Heart right ventricle (tissue), 16 donors: ENCODE measurements around the gene PSAPL1. TPM values are rescaled to one million over a fixed set of nuclear protein-coding genes. Genes with fewer than 3 reads are reported as not detected.
A peak's percentile ranks its signal among the peaks of the same experiment; 100 is the strongest.

Experiments used
- ATAC-seq, 8 donors: fragments of 200-7000 bp; cut with Tn5 transposase; one replicate each; pipeline ENCODE4 v1.9.1; 2020; ENCODE audit warnings: mild to moderate bottlenecking in 8 of 8, moderate library complexity in 8 of 8, moderate number of reproducible peaks in 1 of 8
- DNase-seq, 2 donors: peaks; one replicate each; pipeline ENCODE4 v3.0.0-alpha.2; 2020
- H3K27ac ChIP-seq, 10 donors: fragments of 200-600 bp; sonication (generic) in 2 of 10; one replicate each; pipeline versions ENCODE4 v1.5.0 to v1.8.0; 2020 to 2022; ENCODE audit warnings: mild to moderate bottlenecking in 3 of 10
- H3K27me3 ChIP-seq, 7 donors: fragments of 200-600 bp; one replicate each; pipeline ENCODE4 v1.8.0; 2021 to 2022; ENCODE audit warnings: mild to moderate bottlenecking in 2 of 7
- H3K36me3 ChIP-seq, 9 donors: fragments of 200-600 bp; sonication (generic) in 1 of 9; one replicate each; pipeline versions ENCODE4 v1.5.0 to v1.8.0; 2020 to 2022; ENCODE audit warnings: mild to moderate bottlenecking in 2 of 9
- H3K4me1 ChIP-seq, 9 donors: fragments of 200-600 bp; sonication (generic) in 1 of 9; one replicate each; pipeline versions ENCODE4 v1.5.0 to v1.8.0; 2020 to 2022; ENCODE audit warnings: mild to moderate bottlenecking in 4 of 9
- H3K4me3 ChIP-seq, 10 donors: fragments of 200-600 bp; sonication (generic) in 2 of 10; one replicate each; pipeline versions ENCODE4 v1.5.0 to v1.8.0; 2020 to 2022; ENCODE audit warnings: mild to moderate bottlenecking in 7 of 10, moderate library complexity in 2 of 10
- H3K9me3 ChIP-seq, 11 donors: fragments of 200-600 bp in 10 of 11; sonication (generic) in 2 of 11; one replicate each; pipeline versions ENCODE4 v1.5.0 to v1.8.0; 2013 to 2022; ENCODE audit warnings: mild to moderate bottlenecking in 2 of 11, control low read depth in 1 of 11, moderate library complexity in 1 of 11
- WGBS, 2 donors: extraction: QIAGEN DNeasy Blood & Tissue Kit; methylation state at CpG; one replicate each; pipeline ENCODE4 v1.1.7; 2013; ENCODE audit warnings: inconsistent platforms in 1 of 2; 5-methylcytosine and 5-hydroxymethylcytosine counted together
- intact Hi-C, 10 donors: fragments of 100-400 bp; cut with DNase I; formaldehyde crosslinking; loops; one replicate each; pipeline versions ENCODE4 v1.11.1 to v1.14.2; 2022
- polyA plus RNA-seq, 2 donors: library from polyadenylated mRNA; stranded (reverse); fragments of 200-250 nt; gene quantifications; one replicate each; pipeline ENCODE4 v1.2.3, GENCODE V29; 2013
- total RNA-seq, 10 donors: library from RNA; stranded (reverse); fragmentation: NEBNext Ultra II Directional in 3 of 10; extraction: Animal tissue kit (Norgen Biotek cat#: 25700) in 3 of 10; gene quantifications; one replicate each; pipeline versions ENCODE4 v1.2.1 to v1.2.4, GENCODE V29; 2021 to 2023
- TF ChIP-seq, protein P1 (sequence below), 9 donors: fragments of 200-600 bp; sonication (generic) in 2 of 9; IDR thresholded peaks; one replicate each; pipeline versions ENCODE4 v1.5.0 to v1.8.0; 2021 to 2022; ENCODE audit warnings: antibody characterized with exemption in 9 of 9, mild to moderate bottlenecking in 5 of 9, moderate library complexity in 1 of 9
- donor health status: Arrhythmogenic right ventricular cardiomyopathy.
- donor health status: ischemic (EF 13 %, LVEDD 7.1; RV severe dilation, severe dysfunction).
- donor health status: healthy with polysubstance abuse.
- donor health status: DM: no; HTN: yes; CAD: no.
- donor health status: DM: no; HTN: no; CAD: no.
- donor health status: ischemic (EF 25% LVEDD 6.9; RV normal size, moderate dysfunction).
- donor health status: ischemic (EF 25% LVEDD 5.7; RV mildly dilated, moderate dysfunction).
- donor health status: healthy.
- donor health status: DM: yes; HTN: yes; CAD: no.
- donor health status: Ischemic cardiomyopathy.
- donor health status: ischemic (EF 35%, LVEDD 5.7; RV mildly dilated, moderate dysfunction).
- donor health status: nonischemic (EF 11% LVEDD 7.7; RV severe dilation, severe dysfunction).
- donor health status: DM: yes; HTN: yes; CAD: no.
- donor health status: PGD.
- donor health status: ischemic (EF 29% LVEDD 5.4; RV normal size, mild dysfunction).
- donor health status: nonischemic (EF 23%, LVEDD 6.1; RV moderate dilation, normal function).

PSAPL1 gene
- total and polyA plus RNA-seq, 12 donors: 0.05 TPM; not detected in 11

DNA sequence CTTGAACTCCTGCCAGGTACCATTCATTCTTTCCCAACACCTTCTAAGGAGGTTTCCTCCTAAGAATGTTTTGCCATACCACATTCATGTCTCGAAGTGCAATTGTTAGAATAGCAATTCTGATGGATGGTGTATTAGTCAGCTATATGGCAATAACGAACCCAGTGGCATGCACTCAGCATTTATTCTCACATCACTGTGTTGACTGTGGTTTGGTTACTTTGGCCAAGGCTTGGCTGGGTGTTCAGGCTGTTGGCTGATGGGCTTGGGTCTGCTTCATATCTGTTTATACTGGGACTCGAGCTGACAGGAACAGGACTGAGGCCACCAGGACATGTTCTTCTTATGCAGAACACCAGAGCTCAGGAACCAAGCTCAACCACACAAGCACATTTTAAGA lies 31.7 kb downstream of the PSAPL1 start:
- peak in 1 of 2 donors; percentile 27 for DNase-seq
- Histone ChIP-seq H3K27me3 (peaks cover 0 to 10% (median 0%) of the 10 kb centered on the region in 7 donors), H3K9me3 (peaks cover 0 to 27% (median 1%) of the 10 kb centered on the region in 11 donors), H3K4me1 (peaks cover 0 to 13% (median 0%) of the 10 kb centered on the region in 9 donors), H3K4me3 (no peak overlapping the region), H3K36me3 (no peaks in the 10 kb centered on the region), H3K27ac (no peak overlapping the region)
- intact Hi-C loops: no loop called here
- ATAC-seq: peak; percentile 46 to 98 (median 80)
- 40 to 44% methylated on average over 3 of the region's 3 CpGs for WGBS, 2 donors
- TF ChIP-seq, protein P1, sequence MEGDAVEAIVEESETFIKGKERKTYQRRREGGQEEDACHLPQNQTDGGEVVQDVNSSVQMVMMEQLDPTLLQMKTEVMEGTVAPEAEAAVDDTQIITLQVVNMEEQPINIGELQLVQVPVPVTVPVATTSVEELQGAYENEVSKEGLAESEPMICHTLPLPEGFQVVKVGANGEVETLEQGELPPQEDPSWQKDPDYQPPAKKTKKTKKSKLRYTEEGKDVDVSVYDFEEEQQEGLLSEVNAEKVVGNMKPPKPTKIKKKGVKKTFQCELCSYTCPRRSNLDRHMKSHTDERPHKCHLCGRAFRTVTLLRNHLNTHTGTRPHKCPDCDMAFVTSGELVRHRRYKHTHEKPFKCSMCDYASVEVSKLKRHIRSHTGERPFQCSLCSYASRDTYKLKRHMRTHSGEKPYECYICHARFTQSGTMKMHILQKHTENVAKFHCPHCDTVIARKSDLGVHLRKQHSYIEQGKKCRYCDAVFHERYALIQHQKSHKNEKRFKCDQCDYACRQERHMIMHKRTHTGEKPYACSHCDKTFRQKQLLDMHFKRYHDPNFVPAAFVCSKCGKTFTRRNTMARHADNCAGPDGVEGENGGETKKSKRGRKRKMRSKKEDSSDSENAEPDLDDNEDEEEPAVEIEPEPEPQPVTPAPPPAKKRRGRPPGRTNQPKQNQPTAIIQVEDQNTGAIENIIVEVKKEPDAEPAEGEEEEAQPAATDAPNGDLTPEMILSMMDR (IDR thresholded peaks at IDR 0.05): no peak

GRCh38 chr4:7402526-7402925 lies 32.2 kb downstream of the PSAPL1 start:
- TF ChIP-seq, protein P1 (IDR thresholded peaks at IDR 0.05): no peak
- ATAC-seq (no peak), DNase-seq (no peak)
- Histone ChIP-seq H3K9me3 (peaks cover 0 to 22% (median 0%) of the 10 kb centered on the region in 11 donors), H3K4me3 (no peak overlapping the region), H3K27ac (no peak overlapping the region), H3K36me3 (no peaks in the 10 kb centered on the region), H3K27me3 (peaks cover 0 to 12% (median 0%) of the 10 kb centered on the region in 7 donors), H3K4me1 (peaks cover 0 to 14% (median 0%) of the 10 kb centered on the region in 9 donors)
- intact Hi-C loops: no loop called here
- WGBS, 2 donors: 62 to 78% methylated on average over 4 of the region's 4 CpGs

- H3K4me3 ChIP-seq: no peak overlapping the region
- TF ChIP-seq, protein P1 (IDR thresholded peaks at IDR 0.05): no peak
- no peak overlapping the region for H3K27ac ChIP-seq
- WGBS, 2 donors: 78 to 89% methylated on average over 2 of the region's 2 CpGs
- ATAC-seq (no peak), DNase-seq (no peak)
- peaks cover 0 to 14% (median 0%) of the 10 kb centered on the region in 9 donors for H3K4me1 ChIP-seq
- intact Hi-C loops: no loop called here
- no peaks in the 10 kb centered on the region for H3K36me3 ChIP-seq
- peaks cover 0 to 15% (median 0%) of the 10 kb centered on the region in 11 donors for H3K9me3 ChIP-seq
- H3K27me3 ChIP-seq: peaks cover 0 to 12% (median 0%) of the 10 kb centered on the region in 7 donors
Measured at GRCh38 chr4:7400671-7401298, 33.9 kb downstream of the PSAPL1 start.

DNA sequence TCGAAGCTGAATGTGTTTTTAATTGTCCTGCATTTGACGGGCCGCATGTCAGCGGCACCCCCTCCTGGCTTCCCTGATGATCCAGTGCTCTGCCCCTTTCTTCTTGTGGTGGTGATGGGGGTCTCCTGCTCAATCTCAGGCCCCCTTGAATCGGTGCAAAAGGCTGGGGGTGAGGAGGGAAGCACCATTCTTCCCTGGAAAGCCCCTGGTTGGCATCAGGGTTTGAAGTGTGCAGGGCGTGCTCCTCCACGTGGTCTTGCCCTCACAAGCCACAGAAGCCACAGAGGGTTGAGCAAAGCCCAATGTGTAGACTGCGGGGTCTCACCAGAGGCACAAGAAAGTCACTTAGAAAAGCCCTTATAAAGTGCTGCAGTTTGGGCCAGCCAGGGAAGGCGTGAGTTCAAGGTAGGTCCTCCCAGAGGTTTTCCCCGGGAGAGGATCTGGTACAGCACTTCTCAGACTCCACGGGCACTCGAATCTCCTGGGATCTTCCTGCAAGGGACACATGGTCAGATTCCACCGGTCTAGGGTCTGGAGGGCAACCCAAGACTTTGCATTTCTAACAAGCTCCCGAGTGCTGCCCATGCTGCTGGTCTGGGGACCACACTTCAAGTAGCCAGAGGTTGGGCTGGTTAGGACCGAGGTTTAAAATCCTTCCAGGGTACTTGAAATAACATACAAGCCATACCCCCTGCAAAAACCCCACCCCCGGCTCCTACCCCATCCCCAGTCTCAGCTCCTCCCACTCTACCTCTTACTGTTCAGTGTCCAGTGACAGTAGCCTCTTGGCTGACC lies 35.1 kb downstream of the PSAPL1 start:
- ATAC-seq: no peak
- TF ChIP-seq, protein P1 (IDR thresholded peaks at IDR 0.05): no peak

More for the DNA sequence above, 35.1 kb downstream of the PSAPL1 start:
- WGBS, 2 donors: 80 to 85% methylated on average over 16 of the region's 16 CpGs
- peaks cover 0 to 14% (median 0%) of the 10 kb centered on the region in 9 donors for H3K4me1 ChIP-seq
- no peaks in the 10 kb centered on the region for H3K36me3 ChIP-seq
- H3K27me3 ChIP-seq: peaks cover 0 to 12% (median 0%) of the 10 kb centered on the region in 7 donors
- H3K27ac ChIP-seq: no peak overlapping the region
- H3K9me3 ChIP-seq: peaks cover 0 to 4% (median 0%) of the 10 kb centered on the region in 11 donors
- no peak overlapping the region for H3K4me3 ChIP-seq
- DNase-seq: no peak
- intact Hi-C loops: no loop called here
